ENCODE data around the gene COL28A1.

The COL28A1 gene

GRCh38 chr7:7521259-7521658, 14.4 kb downstream of the COL28A1 start:
- no peak for DNase-seq (ENCODE audit: extremely low read depth in 1 of 2, low read depth in 1 of 2)

DNA sequence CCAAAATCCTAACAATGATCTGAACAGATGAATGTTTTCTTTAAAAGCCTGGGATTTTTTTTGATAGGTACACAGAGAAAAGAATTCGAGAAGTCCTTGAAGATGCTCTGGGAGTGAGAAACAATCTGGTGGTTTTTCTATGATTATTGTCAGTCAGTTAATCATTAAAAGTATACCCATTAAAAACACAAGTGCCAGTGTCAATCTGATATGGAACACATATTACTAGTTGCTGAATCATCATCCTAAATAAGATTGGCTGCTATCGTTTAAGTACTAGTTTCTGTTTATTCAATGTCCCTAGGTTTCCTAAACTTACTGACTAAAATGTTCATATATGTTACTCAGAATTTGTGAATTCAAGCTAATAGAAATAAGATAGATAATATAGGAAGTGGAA, 16.1 kb downstream of the COL28A1 start:
- DNase-seq (ENCODE audit: extremely low read depth in 1 of 2, low read depth in 1 of 2) = no peak

DNA sequence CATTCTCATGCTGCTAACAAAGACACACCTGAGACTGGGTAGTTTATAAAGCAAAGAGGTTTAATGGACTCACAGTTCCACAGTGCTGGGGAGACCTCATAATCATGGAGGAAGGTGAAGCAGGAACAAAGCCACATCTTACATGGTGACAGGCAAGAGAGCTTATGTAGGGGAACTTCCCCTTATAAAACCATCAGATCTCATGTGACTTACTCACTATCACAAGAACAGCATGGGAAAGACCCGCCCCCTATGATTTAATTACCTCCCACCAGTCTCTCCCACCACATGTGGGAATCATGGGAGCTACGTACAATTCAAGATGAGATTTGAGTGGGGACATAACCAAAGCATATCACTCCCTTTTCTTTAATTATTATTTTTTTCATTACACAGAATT, 16.6 kb downstream of the COL28A1 start:
- no peak for DNase-seq (ENCODE audit: extremely low read depth in 1 of 2, low read depth in 1 of 2)

- no peak for DNase-seq (ENCODE audit: extremely low read depth in 1 of 2, low read depth in 1 of 2)
Measured at GRCh38 chr7:7517754-7518153, 17.9 kb downstream of the COL28A1 start.

GRCh38 chr7:7516662-7517061, 19.0 kb downstream of the COL28A1 start:
- DNase-seq (ENCODE audit: extremely low read depth in 1 of 2, low read depth in 1 of 2) = no peak

DNA sequence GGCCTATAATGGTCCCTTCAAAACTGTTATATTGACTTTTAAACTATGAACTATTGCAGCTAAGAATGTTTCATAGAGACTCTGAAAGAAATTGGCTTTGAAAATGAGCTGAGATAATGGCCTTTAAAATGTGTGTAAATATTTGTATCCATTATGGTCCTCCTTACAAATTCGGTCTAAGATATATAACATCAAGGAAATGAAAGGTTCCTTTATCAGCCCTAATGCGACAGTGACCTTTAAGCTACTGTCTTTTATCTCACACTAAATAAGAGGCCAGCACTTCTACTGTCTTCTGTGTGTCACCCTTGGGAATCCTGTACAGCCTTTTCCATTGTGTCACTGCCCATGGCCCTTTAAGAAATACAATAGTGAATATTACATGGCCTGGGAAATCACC, 19.5 kb downstream of the COL28A1 start:
- no peak for DNase-seq (ENCODE audit: extremely low read depth in 1 of 2, low read depth in 1 of 2)

DNA sequence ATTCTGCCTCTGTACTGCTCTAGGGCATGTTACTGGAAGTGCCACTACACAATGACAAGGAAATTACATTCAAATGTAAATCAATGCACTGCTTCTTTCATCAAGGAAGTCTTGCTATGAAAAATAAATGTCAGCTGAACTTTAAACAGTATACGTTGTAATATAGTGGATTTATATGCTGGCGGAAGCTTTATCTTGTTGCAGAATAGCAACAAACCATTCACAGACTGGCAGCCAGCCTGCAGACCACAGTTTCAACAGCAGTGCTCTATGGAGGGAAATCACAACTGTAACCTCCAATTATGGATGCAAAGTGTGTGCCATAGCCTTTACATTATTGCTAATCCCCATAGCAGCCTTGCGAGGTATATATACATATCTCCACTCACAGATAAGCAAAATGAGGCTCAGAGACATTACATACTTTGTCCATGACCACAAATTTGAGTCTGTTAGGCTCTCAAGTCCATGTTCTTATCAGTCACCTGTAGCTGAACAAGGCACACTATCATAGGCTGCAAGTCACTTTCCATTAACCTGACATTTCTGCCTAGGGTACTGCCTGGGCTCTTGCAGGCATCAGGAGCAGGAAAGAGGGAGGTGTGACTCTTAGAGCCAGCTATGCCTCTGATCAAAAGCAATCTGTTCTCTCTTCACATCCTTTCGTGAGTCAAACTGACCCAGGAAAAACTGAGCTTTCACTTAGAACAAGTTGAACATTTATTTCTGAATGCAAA, 22.6 kb downstream of the COL28A1 start:
- DNase-seq (ENCODE audit: extremely low read depth in 1 of 2, low read depth in 1 of 2) = no peak

GRCh38 chr7:7510794-7511193, 24.9 kb downstream of the COL28A1 start:
- DNase-seq (ENCODE audit: extremely low read depth in 1 of 2, low read depth in 1 of 2) = no peak

DNA sequence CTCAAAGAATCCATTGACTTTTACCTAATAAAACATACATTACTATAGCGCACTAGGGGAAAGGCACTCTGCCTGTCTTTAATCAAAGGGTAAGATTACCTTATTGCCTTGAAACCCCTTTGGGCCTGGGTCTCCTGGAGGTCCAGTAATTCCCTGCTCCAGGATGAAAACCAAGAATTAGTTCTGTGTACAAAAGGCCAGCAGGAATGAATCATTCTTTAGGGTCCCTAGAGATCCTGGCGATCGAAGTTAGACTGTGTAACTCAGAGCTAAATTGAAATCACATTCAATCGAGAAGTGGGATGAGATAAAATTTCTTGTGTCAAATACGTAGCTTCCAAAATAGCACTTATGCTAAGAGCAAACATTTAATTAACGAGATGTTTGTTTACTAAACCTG, 29.8 kb downstream of the COL28A1 start:
- no peak for DNase-seq (ENCODE audit: extremely low read depth in 1 of 2, low read depth in 1 of 2)

GRCh38 chr7:7504910-7505704, 30.6 kb downstream of the COL28A1 start:
- no peak for DNase-seq (ENCODE audit: extremely low read depth in 1 of 2, low read depth in 1 of 2)

- no peak for DNase-seq (ENCODE audit: extremely low read depth in 1 of 2, low read depth in 1 of 2)
Measured at GRCh38 chr7:7499892-7500291, 35.8 kb downstream of the COL28A1 start.

- no peak for DNase-seq (ENCODE audit: extremely low read depth in 1 of 2, low read depth in 1 of 2)
Measured at GRCh38 chr7:7498856-7499255, 36.8 kb downstream of the COL28A1 start.

GRCh38 chr7:7496311-7496710, 39.4 kb downstream of the COL28A1 start:
- no peak for DNase-seq (ENCODE audit: extremely low read depth in 1 of 2, low read depth in 1 of 2)

- DNase-seq (ENCODE audit: extremely low read depth in 1 of 2, low read depth in 1 of 2) = no peak
Measured at GRCh38 chr7:7495171-7495570, 40.5 kb downstream of the COL28A1 start.

DNA sequence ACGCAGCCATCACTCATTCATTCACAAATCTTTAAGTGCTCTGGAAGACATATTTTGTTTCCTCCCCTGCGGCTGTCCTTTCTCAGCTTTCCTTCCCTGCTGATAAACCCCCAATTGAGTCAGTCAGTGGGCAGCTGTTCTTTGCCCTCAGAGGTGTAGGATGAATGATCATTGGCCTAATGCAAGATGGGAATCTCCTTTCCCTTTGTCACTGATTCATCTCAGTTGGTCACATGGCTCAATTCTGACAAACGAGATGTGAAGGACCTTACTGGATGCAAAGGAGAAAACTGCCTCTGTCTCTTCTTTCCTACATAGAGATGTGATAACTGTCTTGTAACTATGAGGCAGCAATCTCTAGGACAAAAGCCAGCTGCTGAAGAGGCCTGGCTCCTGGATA, 44.6 kb downstream of the COL28A1 start:
- no peak for DNase-seq (ENCODE audit: extremely low read depth in 1 of 2, low read depth in 1 of 2)

GRCh38 chr7:7490003-7490402, 45.7 kb downstream of the COL28A1 start:
- no peak for DNase-seq (ENCODE audit: extremely low read depth in 1 of 2, low read depth in 1 of 2)

DNA sequence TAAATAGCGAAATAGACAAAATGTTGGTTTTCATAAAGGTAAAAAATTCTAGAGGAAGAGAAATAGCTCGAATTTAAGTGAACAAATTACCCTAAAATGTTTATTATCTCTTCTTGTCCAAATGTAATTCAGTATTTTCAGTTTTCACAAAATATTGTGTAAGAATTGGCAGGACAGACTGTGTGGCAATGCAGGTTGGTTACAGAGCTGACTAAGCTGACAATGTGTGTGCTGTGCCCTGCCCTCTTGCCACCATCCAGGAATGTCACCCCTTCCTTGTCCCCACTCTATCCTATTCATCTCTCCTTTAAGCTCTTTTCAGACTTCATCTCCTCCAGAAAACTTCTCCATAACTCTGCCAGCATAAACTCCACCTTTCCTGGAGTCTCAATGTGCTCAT, 46.1 kb downstream of the COL28A1 start:
- no peak for DNase-seq (ENCODE audit: extremely low read depth in 1 of 2, low read depth in 1 of 2)

DNA sequence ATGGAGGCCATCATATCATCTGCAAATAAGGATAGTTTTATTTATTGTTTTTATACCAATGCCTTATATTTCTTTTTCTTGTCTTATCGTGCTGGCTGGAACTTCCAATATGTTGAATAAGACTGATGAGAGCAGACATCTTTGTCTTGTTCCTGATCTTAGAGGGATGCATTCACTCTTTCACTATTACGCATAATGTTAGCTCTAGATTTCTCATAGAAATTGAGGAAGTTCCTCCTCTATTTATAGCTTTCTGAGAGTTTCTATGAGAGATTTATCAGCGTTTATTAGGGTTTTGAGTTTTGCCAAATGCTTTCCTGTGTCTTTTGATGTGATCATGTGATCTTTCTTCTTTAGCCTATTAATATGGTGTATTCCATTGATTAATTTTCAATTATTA, 49.3 kb downstream of the COL28A1 start:
- no peak for DNase-seq (ENCODE audit: extremely low read depth in 1 of 2, low read depth in 1 of 2)

- no peak for DNase-seq (ENCODE audit: extremely low read depth in 1 of 2, low read depth in 1 of 2)
Measured at GRCh38 chr7:7484072-7484471, 51.6 kb downstream of the COL28A1 start.

GRCh38 chr7:7481802-7482201, 53.9 kb downstream of the COL28A1 start:
- DNase-seq (ENCODE audit: extremely low read depth in 1 of 2, low read depth in 1 of 2) = no peak

- no peak for DNase-seq (ENCODE audit: extremely low read depth in 1 of 2, low read depth in 1 of 2)
Measured at GRCh38 chr7:7479275-7479805, 56.3 kb downstream of the COL28A1 start.

GRCh38 chr7:7478569-7478968, 57.1 kb downstream of the COL28A1 start:
- no peak for DNase-seq (ENCODE audit: extremely low read depth in 1 of 2, low read depth in 1 of 2)

Data from activated CD8-positive, alpha-beta memory T cell treated with anti-CD3 and anti-CD28 coated beads for 1 hour (primary cell).